ENCODE data around the gene GSG1L.
"Not testable (repeated sequence)": the region's sequence is repeated elsewhere in the genome, so short reads cannot be mapped to it uniquely, and the experiment has no call there.

Gene GSG1L

DNA sequence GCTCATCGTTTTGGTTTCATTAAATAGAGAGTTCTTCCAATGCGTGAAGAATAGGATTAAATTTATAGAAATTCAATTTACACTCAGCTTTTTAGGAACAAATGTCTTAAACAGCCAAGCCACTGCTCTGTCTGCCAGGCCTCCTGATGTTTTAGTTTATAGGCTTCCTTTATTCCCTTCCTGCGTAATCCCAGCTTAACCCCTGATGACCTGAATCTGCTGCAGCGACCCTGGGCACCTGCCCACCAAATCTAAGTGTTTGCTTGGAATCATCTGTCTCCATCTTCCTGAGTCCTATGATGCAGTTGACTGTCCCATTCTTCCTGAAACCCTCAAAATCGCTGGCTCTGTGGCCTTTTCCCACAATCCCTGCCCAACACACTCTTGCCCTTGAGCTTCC, 179.9 kb downstream of the GSG1L start:
- Histone ChIP-seq H3K4me3 (ENCODE audit: insufficient read depth in 1 of 2, low read depth in 1 of 2, low read length in 2 of 2) (no peak overlapping the region), H2BK12ac (ENCODE audit: low read length in 2 of 2) (no peak overlapping the region), H3K9ac (ENCODE audit: low read length) (no peak overlapping the region), H3K4me1 (ENCODE audit: control insufficient read depth, insufficient read depth, low read depth, low read length) (no peaks in the 10 kb centered on the region), H4K91ac (ENCODE audit: low read length) (no peak overlapping the region), H3K9me3 (ENCODE audit: control insufficient read depth, low read length) (peaks cover 5% of the 10 kb centered on the region), H3K4me2 (ENCODE audit: low read length, poor library complexity, severe bottlenecking) (no peak overlapping the region), H3K79me1 (replicated peaks; ENCODE audit: low read length, poor library complexity, severe bottlenecking) (no peaks in the 10 kb centered on the region), H3K27me3 (ENCODE audit: control insufficient read depth in 1 of 2, insufficient read depth in 1 of 2, low read length in 2 of 2) (peaks cover 4 to 31% of the 10 kb centered on the region in 2 experiments), H2AK5ac (ENCODE audit: low read length, severe bottlenecking) (no peak overlapping the region), H3K27ac (ENCODE audit: low read length, poor library complexity, severe bottlenecking) (no peak overlapping the region), H3K23ac (ENCODE audit: low read length in 2 of 2) (no peak overlapping the region), H3K18ac (ENCODE audit: low read depth in 1 of 2, low read length in 2 of 2) (no peak overlapping the region), H4K8ac (ENCODE audit: low read length) (no peak overlapping the region), H2BK120ac (ENCODE audit: low read depth, low read length) (no peak overlapping the region), H3K36me3 (ENCODE audit: control insufficient read depth in 1 of 2, insufficient read depth in 2 of 2, low read depth in 1 of 2, low read length in 2 of 2) (no peaks in the 10 kb centered on the region), H2AFZ (ENCODE audit: low read depth, low read length) (no peak overlapping the region), H2BK15ac (ENCODE audit: low read depth, poor library complexity, severe bottlenecking) (no peak overlapping the region), H3K4ac (ENCODE audit: low read depth in 1 of 2, low read length in 2 of 2) (no peak overlapping the region), H3K14ac (ENCODE audit: low read length in 2 of 2) (no peak overlapping the region), H2BK5ac (ENCODE audit: low read depth, low read length, poor library complexity, severe bottlenecking) (no peak overlapping the region)
- 78% methylated on average over 4 of the region's 5 CpGs for WGBS
- no peak for DNase-seq

DNA sequence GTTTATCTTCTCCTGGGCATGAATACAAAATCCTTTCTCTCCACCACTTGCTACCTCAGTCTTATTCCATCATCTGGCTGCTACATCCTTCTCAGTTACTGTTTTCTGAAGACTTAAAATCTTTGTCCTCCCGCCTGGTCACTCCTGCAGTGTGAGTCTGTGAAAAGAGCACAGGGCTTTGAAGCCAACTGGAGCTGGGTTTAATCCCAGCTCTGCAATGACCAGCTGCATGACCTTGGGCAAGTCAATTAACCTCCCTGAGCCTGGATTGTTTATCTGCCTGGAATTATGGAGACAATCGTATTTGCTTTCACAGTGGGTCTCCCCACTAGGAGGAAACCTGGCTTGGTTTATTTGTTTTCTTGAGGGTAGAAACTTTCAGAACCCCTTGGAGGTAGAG, 183.2 kb downstream of the GSG1L start:
- Histone ChIP-seq H2BK15ac (ENCODE audit: low read depth, poor library complexity, severe bottlenecking) (no peak overlapping the region), H3K4ac (ENCODE audit: low read depth in 1 of 2, low read length in 2 of 2) (no peak overlapping the region), H3K4me2 (ENCODE audit: low read length, poor library complexity, severe bottlenecking) (no peak overlapping the region), H3K4me1 (ENCODE audit: control insufficient read depth, insufficient read depth, low read depth, low read length) (no peaks in the 10 kb centered on the region), H3K18ac (ENCODE audit: low read depth in 1 of 2, low read length in 2 of 2) (no peak overlapping the region), H3K27ac (ENCODE audit: low read length, poor library complexity, severe bottlenecking) (no peak overlapping the region), H3K9ac (ENCODE audit: low read length) (no peak overlapping the region), H2AK5ac (ENCODE audit: low read length, severe bottlenecking) (no peak overlapping the region), H2BK120ac (ENCODE audit: low read depth, low read length) (no peak overlapping the region), H3K36me3 (ENCODE audit: control insufficient read depth in 1 of 2, insufficient read depth in 2 of 2, low read depth in 1 of 2, low read length in 2 of 2) (no peaks in the 10 kb centered on the region), H3K9me3 (ENCODE audit: control insufficient read depth, low read length) (peaks cover 13% of the 10 kb centered on the region), H4K91ac (ENCODE audit: low read length) (no peak overlapping the region), H3K23ac (ENCODE audit: low read length in 2 of 2) (no peak overlapping the region), H3K14ac (ENCODE audit: low read length in 2 of 2) (no peak overlapping the region), H2BK5ac (ENCODE audit: low read depth, low read length, poor library complexity, severe bottlenecking) (no peak overlapping the region), H3K4me3 (ENCODE audit: insufficient read depth in 1 of 2, low read depth in 1 of 2, low read length in 2 of 2) (no peak overlapping the region), H4K8ac (ENCODE audit: low read length) (no peak overlapping the region), H3K79me1 (replicated peaks; ENCODE audit: low read length, poor library complexity, severe bottlenecking) (no peaks in the 10 kb centered on the region), H3K27me3 (ENCODE audit: control insufficient read depth in 1 of 2, insufficient read depth in 1 of 2, low read length in 2 of 2) (peaks cover 0 to 16% of the 10 kb centered on the region in 2 experiments), H2AFZ (ENCODE audit: low read depth, low read length) (no peak overlapping the region), H2BK12ac (ENCODE audit: low read length in 2 of 2) (no peak overlapping the region)
- 83% methylated on average over 2 of the region's 2 CpGs for WGBS
- DNase-seq, result no peak

DNA sequence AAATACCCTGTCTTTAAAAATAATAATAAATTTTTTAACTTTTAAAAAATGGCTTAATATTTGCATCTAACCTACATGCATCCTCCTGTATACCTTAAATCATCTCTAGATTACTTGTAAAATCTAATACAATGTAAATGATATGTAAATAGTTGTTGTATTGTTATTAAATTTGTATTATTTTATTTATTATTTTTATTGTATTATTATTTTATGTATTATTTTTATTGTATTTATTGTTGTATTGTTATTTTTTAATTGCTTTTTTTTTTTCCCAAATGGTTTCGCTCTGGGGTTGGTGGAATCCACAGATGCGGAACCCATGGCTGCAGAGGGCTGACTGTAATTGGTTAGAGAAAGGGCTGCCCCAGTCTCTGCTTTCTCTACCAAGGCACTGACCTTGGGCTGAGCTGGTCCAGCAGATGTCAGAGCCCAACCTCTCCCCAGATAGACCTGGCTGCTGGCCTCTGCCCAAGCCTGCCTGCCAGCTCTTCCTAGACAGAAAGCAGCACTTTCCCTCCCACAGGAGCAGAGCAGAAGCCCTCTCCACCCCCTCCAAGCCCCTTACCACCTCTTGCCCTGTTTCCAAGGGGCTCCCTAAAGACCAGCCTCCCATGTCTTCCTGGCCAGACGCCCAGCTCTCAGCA, 183.8 kb downstream of the GSG1L start:
- peaks cover 0 to 14% of the 10 kb centered on the region in 2 experiments for H3K27me3 ChIP-seq (ENCODE audit: control insufficient read depth in 1 of 2, insufficient read depth in 1 of 2, low read length in 2 of 2)
- no peak overlapping the region for H3K4ac ChIP-seq (ENCODE audit: low read depth in 1 of 2, low read length in 2 of 2)
- 76% methylated on average over 3 of the region's 3 CpGs for WGBS
- no peak overlapping the region for H3K14ac ChIP-seq (ENCODE audit: low read length in 2 of 2)
- H4K8ac ChIP-seq (ENCODE audit: low read length), result no peak overlapping the region
- no peak overlapping the region for H4K91ac ChIP-seq (ENCODE audit: low read length)
- no peak overlapping the region for H2BK15ac ChIP-seq (ENCODE audit: low read depth, poor library complexity, severe bottlenecking)
- H2BK120ac ChIP-seq (ENCODE audit: low read depth, low read length), result no peak overlapping the region
- no peaks in the 10 kb centered on the region for H3K79me1 ChIP-seq (replicated peaks; ENCODE audit: low read length, poor library complexity, severe bottlenecking)
- peaks cover 19% of the 10 kb centered on the region for H3K9me3 ChIP-seq (ENCODE audit: control insufficient read depth, low read length)
- DNase-seq, result no peak
- H2AK5ac ChIP-seq (ENCODE audit: low read length, severe bottlenecking), result no peak overlapping the region
- no peak overlapping the region for H3K9ac ChIP-seq (ENCODE audit: low read length)
- H3K27ac ChIP-seq (ENCODE audit: low read length, poor library complexity, severe bottlenecking), result no peak overlapping the region
- no peak overlapping the region for H3K23ac ChIP-seq (ENCODE audit: low read length in 2 of 2)
- H3K18ac ChIP-seq (ENCODE audit: low read depth in 1 of 2, low read length in 2 of 2), result no peak overlapping the region
- H3K36me3 ChIP-seq (ENCODE audit: control insufficient read depth in 1 of 2, insufficient read depth in 2 of 2, low read depth in 1 of 2, low read length in 2 of 2), result no peaks in the 10 kb centered on the region
- H2AFZ ChIP-seq (ENCODE audit: low read depth, low read length), result no peak overlapping the region
- no peaks in the 10 kb centered on the region for H3K4me1 ChIP-seq (ENCODE audit: control insufficient read depth, insufficient read depth, low read depth, low read length)
- no peak overlapping the region for H3K4me3 ChIP-seq (ENCODE audit: insufficient read depth in 1 of 2, low read depth in 1 of 2, low read length in 2 of 2)
- H3K4me2 ChIP-seq (ENCODE audit: low read length, poor library complexity, severe bottlenecking), result no peak overlapping the region
- no peak overlapping the region for H2BK5ac ChIP-seq (ENCODE audit: low read depth, low read length, poor library complexity, severe bottlenecking)
- H2BK12ac ChIP-seq (ENCODE audit: low read length in 2 of 2), result no peak overlapping the region

DNA sequence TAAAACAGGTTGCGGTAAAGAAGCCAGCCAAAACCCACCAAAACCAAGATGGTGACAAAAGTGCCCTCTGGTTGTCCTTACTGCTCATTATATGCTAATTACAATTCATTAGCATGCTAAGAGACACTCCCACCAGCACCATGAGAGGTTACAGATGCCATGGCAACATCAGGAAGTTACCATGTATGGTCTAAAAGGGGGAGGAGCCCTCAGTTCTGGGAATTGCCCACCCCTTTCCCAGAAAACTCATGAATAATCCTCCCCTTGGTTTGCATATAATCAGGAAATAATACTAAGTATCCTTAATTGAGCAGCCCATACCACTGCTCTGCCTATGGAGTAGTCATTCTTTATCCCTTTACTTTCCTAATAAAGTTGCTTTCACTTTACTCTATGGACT, 190.9 kb downstream of the GSG1L start:
- H3K18ac ChIP-seq (ENCODE audit: low read depth in 1 of 2, low read length in 2 of 2); H2BK5ac ChIP-seq (ENCODE audit: low read depth, low read length, poor library complexity, severe bottlenecking); H3K9ac ChIP-seq (ENCODE audit: low read length); H2BK120ac ChIP-seq (ENCODE audit: low read depth, low read length); H3K4ac ChIP-seq (ENCODE audit: low read depth in 1 of 2, low read length in 2 of 2); H2AFZ ChIP-seq (ENCODE audit: low read depth, low read length); H3K4me2 ChIP-seq (ENCODE audit: low read length, poor library complexity, severe bottlenecking); H3K23ac ChIP-seq (ENCODE audit: low read length in 2 of 2); DNase-seq; H3K4me3 ChIP-seq (ENCODE audit: insufficient read depth in 1 of 2, low read depth in 1 of 2, low read length in 2 of 2); H2BK15ac ChIP-seq (ENCODE audit: low read depth, poor library complexity, severe bottlenecking); H3K36me3 ChIP-seq (ENCODE audit: control insufficient read depth in 1 of 2, insufficient read depth in 2 of 2, low read depth in 1 of 2, low read length in 2 of 2); H3K27ac ChIP-seq (ENCODE audit: low read length, poor library complexity, severe bottlenecking); H3K4me1 ChIP-seq (ENCODE audit: control insufficient read depth, insufficient read depth, low read depth, low read length); H2BK12ac ChIP-seq (ENCODE audit: low read length in 2 of 2); H3K79me1 ChIP-seq (replicated peaks; ENCODE audit: low read length, poor library complexity, severe bottlenecking); H2AK5ac ChIP-seq (ENCODE audit: low read length, severe bottlenecking); H4K91ac ChIP-seq (ENCODE audit: low read length); H3K14ac ChIP-seq (ENCODE audit: low read length in 2 of 2); H4K8ac ChIP-seq (ENCODE audit: low read length): not testable (repeated sequence)
- H3K9me3 ChIP-seq (ENCODE audit: control insufficient read depth, low read length), result peaks cover 23% of the 10 kb centered on the region
- 100% methylated on average over 1 of the region's 1 CpG for WGBS
- peaks cover 5 to 16% of the 10 kb centered on the region in 2 experiments for H3K27me3 ChIP-seq (ENCODE audit: control insufficient read depth in 1 of 2, insufficient read depth in 1 of 2, low read length in 2 of 2)
